GM10266 (cell line): Measurements from ENCODE around the gene ZNF592.

ENCODE experiments used
- DNase-seq: peaks from one replicate; pipeline ENCODE4 v3.0.0; 2012; ENCODE audit errors: extremely low spot score
- CTCF ChIP-seq: IDR thresholded peaks from 2 replicates; pipeline ENCODE4 v1.5.1; 2012; ENCODE audit warnings: mild to moderate bottlenecking, low read depth; ENCODE audit not compliant: control insufficient read depth, insufficient read depth; ENCODE audit errors: missing control alignments

The ZNF592 gene

GRCh38 chr15:84790676-84791075 is 42.3 kb downstream of the ZNF592 start:
- no peak for DNase-seq
- TF ChIP-seq CTCF: no peak

DNA sequence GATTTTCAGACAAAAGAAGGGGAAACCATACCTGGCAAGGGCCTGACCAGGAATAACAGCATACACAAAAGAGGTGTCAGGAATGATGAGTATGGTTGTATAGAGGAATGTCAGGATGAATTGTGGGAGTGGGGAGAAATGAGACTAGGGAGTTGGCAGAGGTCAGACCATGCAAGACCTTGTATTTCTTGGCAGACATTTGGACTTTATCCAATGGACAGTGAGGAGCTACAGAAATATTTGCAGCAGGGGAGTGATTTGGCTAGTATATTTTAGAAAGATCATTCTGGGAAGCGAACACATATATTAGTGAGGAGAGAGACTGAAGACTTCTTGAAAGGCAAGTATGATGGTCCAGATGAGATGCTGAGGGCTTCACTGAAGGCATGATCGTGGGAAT is 43.4 kb downstream of the ZNF592 start:
- no peak for TF ChIP-seq CTCF
- DNase-seq: no peak

DNA sequence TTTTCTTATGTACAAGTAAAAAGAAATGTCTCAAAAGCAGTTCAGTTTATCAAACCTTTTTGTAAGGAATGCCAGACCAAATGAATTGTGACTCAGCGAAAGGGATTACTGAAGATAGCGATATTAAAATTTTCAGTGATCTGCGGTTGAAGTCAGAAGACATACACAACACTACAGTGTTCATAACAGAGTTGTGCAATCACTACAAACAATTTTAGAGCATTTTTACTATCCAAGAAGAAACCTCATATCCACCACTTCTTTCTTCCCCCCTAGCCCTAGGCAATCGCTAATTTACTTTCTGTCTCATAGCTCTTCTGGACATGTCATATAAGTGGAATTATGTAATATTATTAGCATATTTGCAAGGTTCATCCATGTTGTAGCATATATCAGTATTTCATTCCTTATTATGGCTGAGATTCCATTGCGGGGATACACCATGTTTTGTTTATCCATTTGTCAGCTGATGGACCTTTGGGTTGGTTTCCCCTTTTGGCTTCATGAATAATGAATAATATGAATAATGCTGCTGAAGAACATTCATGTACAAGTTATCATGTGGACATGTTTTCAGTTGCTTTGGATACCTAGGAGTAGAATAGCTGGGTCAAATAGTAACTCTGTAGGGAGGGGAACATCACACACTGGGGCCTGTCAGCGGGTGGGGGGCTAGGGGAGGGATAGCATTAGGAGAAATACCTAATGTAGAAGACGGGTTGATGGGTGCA is 45.2 kb downstream of the ZNF592 start:
- no peak for TF ChIP-seq CTCF
- no peak for DNase-seq

- no peak for TF ChIP-seq CTCF
- DNase-seq: no peak
These were observed 45.8 kb downstream of the ZNF592 start for GRCh38 chr15:84794162-84794547.

GRCh38 chr15:84795186-84795585 is 46.8 kb downstream of the ZNF592 start:
- no peak for DNase-seq
- no peak for TF ChIP-seq CTCF

DNA sequence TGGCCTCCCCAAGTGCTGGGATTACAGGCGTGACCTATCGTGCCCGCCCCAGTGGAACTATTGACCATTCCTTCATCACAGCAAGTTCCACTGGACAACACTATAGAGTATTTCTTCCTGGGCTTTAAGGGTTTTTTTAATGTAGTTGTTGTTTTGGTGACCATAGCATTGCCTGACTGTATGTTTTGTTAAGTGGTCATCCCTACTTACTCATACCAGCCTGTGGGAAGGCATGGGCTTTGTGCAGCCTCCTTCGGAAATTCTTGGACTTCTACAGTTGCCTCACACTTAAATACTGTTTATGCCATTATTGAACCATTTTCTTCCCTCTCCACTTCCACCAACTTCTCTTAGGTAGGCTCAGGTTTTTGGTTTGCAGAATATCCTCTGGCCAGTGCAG is 48.8 kb downstream of the ZNF592 start:
- TF ChIP-seq CTCF: no peak
- DNase-seq: no peak

DNA sequence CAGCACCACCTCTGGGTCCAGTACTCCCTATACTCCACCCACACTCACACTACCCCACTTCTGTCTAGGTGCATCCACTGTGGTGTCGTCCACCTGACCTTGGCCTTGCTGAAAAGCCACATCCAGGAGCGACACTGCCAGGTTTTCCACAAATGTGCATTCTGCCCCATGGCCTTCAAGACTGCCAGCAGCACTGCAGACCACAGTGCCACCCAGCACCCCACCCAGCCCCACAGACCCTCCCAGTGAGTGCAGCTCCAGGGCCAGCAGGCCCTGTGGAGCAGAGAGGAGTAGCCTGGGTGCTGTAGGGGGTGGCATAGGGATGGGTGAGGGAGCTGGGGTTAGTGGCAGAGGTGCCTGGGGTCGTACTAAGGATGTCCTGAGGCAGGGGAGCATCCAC is 49.4 kb downstream of the ZNF592 start:
- no peak for DNase-seq
- no peak for TF ChIP-seq CTCF
